SK-N-SH treated with all-trans-retinoic acid at 6 μM for 48 hours (cell line): ENCODE data around the gene C11orf86.

ENCODE experiments used
- ATAC-seq: fragments of 200-7000 bp; cut with Tn5 transposase; 3 replicates; pipeline ENCODE4 v1.9.1; 2020; ENCODE audit warnings: mild to moderate bottlenecking, moderate library complexity
- ARNTL ChIP-seq: fragments of 450-650 bp; formaldehyde crosslinking; IDR thresholded peaks from 2 replicates; pipeline ENCODE4 v1.5.0; 2020; ENCODE audit warnings: low read depth, mild to moderate bottlenecking, moderate library complexity, borderline replicate concordance
- BACH2 ChIP-seq: fragments of 250-450 bp; sonication (Bioruptor Pico); IDR thresholded peaks from 2 replicates; pipeline ENCODE4 v1.9.0; 2021; ENCODE audit warnings: mild to moderate bottlenecking, borderline replicate concordance
- CSRNP3 ChIP-seq: fragments of 250-450 bp; sonication (Bioruptor Pico); IDR thresholded peaks from 2 replicates; pipeline ENCODE4 v1.5.1; 2021; ENCODE audit warnings: mild to moderate bottlenecking, moderate library complexity
- ESRRG ChIP-seq: fragments of 250-450 bp; sonication (Bioruptor Pico); IDR thresholded peaks from 2 replicates; pipeline ENCODE4 v1.6.1; 2021; ENCODE audit warnings: mild to moderate bottlenecking
- GLIS3 ChIP-seq: fragments of 250-450 bp; sonication (Bioruptor Pico); IDR thresholded peaks from 2 replicates; pipeline ENCODE4 v1.5.0; 2020; ENCODE audit warnings: mild to moderate bottlenecking, moderate library complexity
- ISL1 ChIP-seq: fragments of 250-450 bp; sonication (Bioruptor Pico); IDR thresholded peaks from 2 replicates; pipeline ENCODE4 v2.1.2; 2022; ENCODE audit warnings: mild to moderate bottlenecking, moderate library complexity
- OSR1 ChIP-seq: fragments of 250-450 bp; sonication (Bioruptor Pico); IDR thresholded peaks from 2 replicates; pipeline ENCODE4 v1.8.0; 2022; ENCODE audit warnings: moderate library complexity, mild to moderate bottlenecking, inconsistent platforms
- POU6F1 ChIP-seq: fragments of 250-450 bp; sonication (Bioruptor Pico); IDR thresholded peaks from 2 replicates; pipeline ENCODE4 v1.8.0; 2021; ENCODE audit warnings: low read depth, mild to moderate bottlenecking, moderate library complexity, borderline replicate concordance
- PPARA ChIP-seq: fragments of 250-450 bp; sonication (Bioruptor Pico); IDR thresholded peaks from 2 replicates; pipeline ENCODE4 v1.5.0; 2020; ENCODE audit warnings: mild to moderate bottlenecking, borderline replicate concordance
- RARB ChIP-seq: fragments of 250-450 bp; sonication (Bioruptor Pico); IDR thresholded peaks from 2 replicates; pipeline ENCODE4 v1.8.0; 2021; ENCODE audit warnings: mild to moderate bottlenecking, moderate library complexity
- SNAI2 ChIP-seq: fragments of 250-450 bp; sonication (Bioruptor Pico); IDR thresholded peaks from 2 replicates; pipeline ENCODE4 v1.5.0; 2020; ENCODE audit warnings: mild to moderate bottlenecking, moderate library complexity
- TCF4 ChIP-seq: fragments of 250-450 bp; sonication (Bioruptor Pico); IDR thresholded peaks from 2 replicates; pipeline ENCODE4 v1.8.0; 2021; ENCODE audit warnings: mild to moderate bottlenecking, moderate library complexity, borderline replicate concordance
- TOX ChIP-seq: fragments of 250-450 bp; sonication (Bioruptor Pico); IDR thresholded peaks from 2 replicates; pipeline ENCODE4 v1.8.0; 2021; ENCODE audit warnings: mild to moderate bottlenecking, moderate library complexity, borderline replicate concordance
- TSHZ2 ChIP-seq: fragments of 250-450 bp; sonication (Bioruptor Pico); IDR thresholded peaks from 2 replicates; pipeline ENCODE4 v1.5.0; 2020; ENCODE audit warnings: mild to moderate bottlenecking, moderate library complexity
- ZC3H10 ChIP-seq: fragments of 250-450 bp; sonication (Bioruptor Pico); IDR thresholded peaks from 2 replicates; pipeline ENCODE4 v1.5.1; 2021; ENCODE audit warnings: mild to moderate bottlenecking, moderate library complexity
- ZFP3 ChIP-seq: fragments of 250-450 bp; sonication (Bioruptor Pico); IDR thresholded peaks from 2 replicates; pipeline ENCODE4 v1.5.0; 2020; ENCODE audit warnings: mild to moderate bottlenecking, moderate library complexity
- ZFP30 ChIP-seq: fragments of 450-650 bp; formaldehyde crosslinking; IDR thresholded peaks from 2 replicates; pipeline ENCODE4 v1.5.0; 2022; ENCODE audit warnings: mild to moderate bottlenecking, moderate library complexity
- ZNF565 ChIP-seq: fragments of 450-650 bp; formaldehyde crosslinking; conservative IDR thresholded peaks from 2 replicates; pipeline ENCODE4 v1.5.0; 2020; ENCODE audit warnings: low read depth, mild to moderate bottlenecking, moderate library complexity
- ZNF70 ChIP-seq: fragments of 450-650 bp; formaldehyde crosslinking; IDR thresholded peaks from 2 replicates; pipeline ENCODE4 v1.5.0; 2020; ENCODE audit warnings: mild to moderate bottlenecking, moderate library complexity
- ZNF8 ChIP-seq: fragments of 450-650 bp; formaldehyde crosslinking; IDR thresholded peaks from 2 replicates; pipeline ENCODE4 v1.5.0; 2020; ENCODE audit warnings: mild to moderate bottlenecking, moderate library complexity

C11orf86 gene

GRCh38 chr11:66976925-66977324 lies 1.8 kb downstream of the C11orf86 start:
- no peak for ATAC-seq
- TF ChIP-seq TSHZ2 (CRISPR knock-in tag): no peak
- TF ChIP-seq, all 23 proteins: peak for 0

GRCh38 chr11:66978229-66978628 lies 3.1 kb downstream of the C11orf86 start:
- ATAC-seq: no peak
- TF ChIP-seq ESRRG (CRISPR knock-in tag): no peak
- TF ChIP-seq TCF4 (CRISPR knock-in tag): no peak
- no peak for TF ChIP-seq OSR1 (CRISPR knock-in tag)
- TF ChIP-seq TSHZ2 (CRISPR knock-in tag): no peak
- no peak for TF ChIP-seq CSRNP3 (CRISPR knock-in tag)
- TF ChIP-seq ZC3H10 (CRISPR knock-in tag): no peak
- TF ChIP-seq ZNF8: no peak
- TF ChIP-seq ZFP30: no peak
- TF ChIP-seq BACH2: no peak
- no peak for TF ChIP-seq ZNF565 (CRISPR knock-in tag)
- no peak for TF ChIP-seq ZNF70 (CRISPR knock-in tag)
- TF ChIP-seq SNAI2 (CRISPR knock-in tag): no peak
- no peak for TF ChIP-seq ARNTL (CRISPR knock-in tag)
- no peak for TF ChIP-seq TOX
- no peak for TF ChIP-seq GLIS3 (CRISPR knock-in tag)
- no peak for TF ChIP-seq PPARA (CRISPR knock-in tag)
- TF ChIP-seq RARB (CRISPR knock-in tag): no peak
- no peak for TF ChIP-seq POU6F1 (CRISPR knock-in tag)
- TF ChIP-seq ZFP3 (CRISPR knock-in tag): no peak
- TF ChIP-seq ISL1 (CRISPR knock-in tag): no peak

- ATAC-seq: no peak
- TF ChIP-seq PPARA (CRISPR knock-in tag): no peak
Observed at GRCh38 chr11:66978717-66979116, 3.6 kb downstream of the C11orf86 start.

GRCh38 chr11:66979336-66979980 lies 4.4 kb downstream of the C11orf86 start:
- TF ChIP-seq ISL1 (CRISPR knock-in tag) (no peak), SNAI2 (CRISPR knock-in tag) (no peak), POU6F1 (CRISPR knock-in tag) (no peak), TSHZ2 (CRISPR knock-in tag) (no peak), ZFP30 (no peak)

More at GRCh38 chr11:66979336-66979980, 4.4 kb downstream of the C11orf86 start:
- no peak for ATAC-seq
